Retinal pigment epithelial cell (primary cell): ENCODE measurements around the gene NBAS.
A peak's percentile ranks its signal among the peaks of the same experiment; 100 is the strongest.

ENCODE experiments used
- DNase-seq: peaks from one replicate; pipeline ENCODE4 v3.0.0-alpha.2; 2010; ENCODE audit warnings: low read depth
- H3K4me3 ChIP-seq: 2 replicates; pipeline ENCODE4 v1.5.1; 2011; ENCODE audit warnings: mild to moderate bottlenecking, low read length, control low read depth, moderate library complexity
- TF ChIP-seq, protein P1 (sequence below): conservative IDR thresholded peaks from 2 replicates; pipeline ENCODE4 v1.5.1; 2011; ENCODE audit warnings: low read depth, low read length, control low read depth, inconsistent platforms

The NBAS gene

DNA sequence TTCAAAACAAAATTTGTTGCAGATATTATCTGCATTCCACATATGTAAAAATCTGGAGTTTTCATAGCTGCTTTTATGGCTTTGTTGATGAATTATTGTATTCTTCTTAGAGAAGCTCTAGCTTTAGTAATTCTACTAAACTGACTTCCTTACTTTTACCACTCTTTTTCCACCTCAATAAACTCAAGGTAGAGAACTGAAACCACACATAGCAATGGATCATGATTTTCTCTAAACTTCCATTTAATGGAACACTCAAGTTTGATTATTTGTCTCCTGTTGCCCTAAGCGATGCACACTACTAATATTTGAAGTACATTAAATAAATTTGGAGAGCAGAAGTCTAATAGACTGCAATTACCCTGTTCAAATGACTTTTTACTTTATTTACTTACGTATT, 192.0 kb downstream of the NBAS start:
- H3K4me3 ChIP-seq, result no peak overlapping the region
- TF ChIP-seq, protein P1, sequence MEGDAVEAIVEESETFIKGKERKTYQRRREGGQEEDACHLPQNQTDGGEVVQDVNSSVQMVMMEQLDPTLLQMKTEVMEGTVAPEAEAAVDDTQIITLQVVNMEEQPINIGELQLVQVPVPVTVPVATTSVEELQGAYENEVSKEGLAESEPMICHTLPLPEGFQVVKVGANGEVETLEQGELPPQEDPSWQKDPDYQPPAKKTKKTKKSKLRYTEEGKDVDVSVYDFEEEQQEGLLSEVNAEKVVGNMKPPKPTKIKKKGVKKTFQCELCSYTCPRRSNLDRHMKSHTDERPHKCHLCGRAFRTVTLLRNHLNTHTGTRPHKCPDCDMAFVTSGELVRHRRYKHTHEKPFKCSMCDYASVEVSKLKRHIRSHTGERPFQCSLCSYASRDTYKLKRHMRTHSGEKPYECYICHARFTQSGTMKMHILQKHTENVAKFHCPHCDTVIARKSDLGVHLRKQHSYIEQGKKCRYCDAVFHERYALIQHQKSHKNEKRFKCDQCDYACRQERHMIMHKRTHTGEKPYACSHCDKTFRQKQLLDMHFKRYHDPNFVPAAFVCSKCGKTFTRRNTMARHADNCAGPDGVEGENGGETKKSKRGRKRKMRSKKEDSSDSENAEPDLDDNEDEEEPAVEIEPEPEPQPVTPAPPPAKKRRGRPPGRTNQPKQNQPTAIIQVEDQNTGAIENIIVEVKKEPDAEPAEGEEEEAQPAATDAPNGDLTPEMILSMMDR, result no peak
- no peak for DNase-seq

DNA sequence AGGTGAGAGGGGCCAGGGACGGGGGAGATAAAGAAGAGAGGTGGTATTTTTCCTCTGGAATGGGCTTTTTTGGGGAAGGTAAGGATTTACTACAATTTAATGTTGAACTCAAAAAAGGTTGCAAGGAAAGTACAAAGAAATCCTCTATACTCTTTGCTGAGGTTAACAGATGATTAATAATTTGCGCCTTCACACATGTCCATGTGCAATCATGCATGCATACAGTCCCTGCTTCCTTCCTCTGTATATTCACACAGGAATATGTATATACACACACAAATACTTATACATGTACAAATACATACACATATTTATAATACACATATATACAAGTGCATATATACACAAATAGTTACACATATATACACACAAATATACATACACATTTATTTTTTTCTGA, 193.4 kb downstream of the NBAS start:
- TF ChIP-seq, protein P1, result no peak
- H3K4me3 ChIP-seq, result no peak overlapping the region
- no peak for DNase-seq

DNA sequence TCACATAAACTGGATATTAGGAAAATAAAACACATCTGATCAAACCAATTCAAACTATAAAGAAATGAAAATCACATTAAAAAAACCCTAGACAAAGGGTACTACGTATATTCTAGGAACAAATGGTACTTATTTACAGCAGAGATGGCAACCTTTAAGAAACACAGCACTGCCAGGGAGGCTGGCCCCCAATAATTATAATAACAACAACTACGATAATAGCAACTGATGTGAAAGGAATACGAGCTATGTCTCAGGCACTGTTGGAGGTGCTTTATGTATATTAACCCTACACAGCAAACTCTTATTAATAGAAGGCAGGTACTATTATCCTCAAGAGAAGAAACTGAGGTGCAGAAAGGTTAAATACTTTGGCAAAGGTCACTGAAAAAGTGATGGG, 193.9 kb downstream of the NBAS start:
- TF ChIP-seq, protein P1, result no peak
- no peak overlapping the region for H3K4me3 ChIP-seq
- no peak for DNase-seq

DNA sequence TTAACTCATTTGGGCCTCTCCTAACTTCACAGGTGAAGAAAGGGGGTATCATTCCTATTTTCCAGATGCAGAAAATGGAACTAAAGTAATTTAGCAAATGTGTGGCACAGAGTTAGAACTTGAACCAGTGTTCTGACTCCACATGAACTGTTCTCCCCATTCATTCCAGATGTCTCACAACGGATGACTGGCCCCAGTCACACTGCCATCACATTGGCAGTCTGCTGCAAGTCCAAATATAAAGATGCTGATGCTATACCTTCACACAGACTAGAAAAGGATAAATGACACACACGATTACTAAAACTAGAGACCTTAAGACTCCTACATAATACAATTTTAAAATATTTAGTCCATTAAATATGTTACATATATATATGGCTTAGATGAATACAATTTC, 195.7 kb downstream of the NBAS start:
- no peak for DNase-seq
- H3K4me3 ChIP-seq, result no peak overlapping the region
- TF ChIP-seq, protein P1, result no peak

DNA sequence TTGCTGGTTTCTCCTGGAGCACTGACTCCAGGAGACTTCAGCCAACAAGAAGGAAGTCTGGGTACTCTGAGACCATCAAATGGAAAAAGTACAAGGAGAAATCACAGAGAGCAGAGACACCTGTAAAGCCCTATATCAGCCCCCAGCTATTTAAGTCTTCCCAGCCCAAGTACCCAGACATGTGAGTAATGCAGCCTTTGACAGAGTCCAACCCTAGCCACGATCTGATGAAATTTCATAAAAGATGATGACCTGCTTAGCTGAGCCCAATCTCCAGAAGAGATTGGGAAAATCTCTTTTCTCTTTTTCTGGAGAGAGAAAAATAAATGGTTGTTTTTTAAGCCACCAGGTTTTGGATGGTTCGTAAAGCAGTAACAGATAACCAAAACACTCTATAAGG, 196.6 kb downstream of the NBAS start:
- no peak overlapping the region for H3K4me3 ChIP-seq
- TF ChIP-seq, protein P1, result no peak
- no peak for DNase-seq

DNA sequence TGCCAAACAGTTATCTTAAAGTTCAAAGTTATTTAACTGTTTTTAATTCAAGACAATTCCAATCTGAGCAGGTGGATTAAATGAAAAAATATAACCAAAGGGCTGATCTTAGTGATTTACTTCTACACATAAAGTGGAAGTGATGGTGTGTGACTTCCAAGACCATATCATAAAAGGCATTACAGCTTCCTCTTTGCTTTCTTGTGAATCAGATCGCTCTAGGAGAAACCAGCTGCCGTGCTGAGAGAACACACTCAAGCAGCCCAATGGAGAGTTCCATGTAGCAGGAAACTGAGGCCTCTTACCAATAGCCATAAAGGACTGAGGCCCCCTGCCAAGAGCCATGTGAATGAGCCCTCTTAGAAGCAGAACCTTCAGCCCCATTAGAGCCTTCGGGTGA, 197.4 kb downstream of the NBAS start:
- no peak for DNase-seq
- H3K4me3 ChIP-seq, result no peak overlapping the region
- TF ChIP-seq, protein P1, result no peak

DNA sequence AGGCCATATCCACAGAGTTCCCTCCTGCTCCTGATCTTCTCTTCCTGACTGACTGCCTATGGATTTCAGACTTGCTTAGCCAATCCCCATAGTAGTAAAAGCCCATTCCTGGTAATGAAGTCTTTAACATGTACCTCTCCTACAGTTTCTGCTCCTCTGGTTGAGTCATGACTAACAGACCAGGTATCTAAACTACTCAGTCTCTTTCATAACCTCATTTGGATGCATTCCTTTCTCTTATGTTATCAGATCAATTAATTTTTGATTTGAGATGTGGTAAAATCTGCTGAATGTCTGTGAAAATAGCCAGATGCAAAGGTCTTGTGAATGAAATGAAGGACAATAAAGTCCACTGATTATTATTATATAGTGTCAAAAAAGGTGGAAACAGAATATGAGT, 198.0 kb downstream of the NBAS start:
- H3K4me3 ChIP-seq, result no peak overlapping the region
- TF ChIP-seq, protein P1, result no peak
- peak; percentile 45 for DNase-seq
